WERI-Rb-1 (cell line): Measurements from ENCODE around the gene FZD2.

ENCODE experiments used
- DNase-seq: peaks from one replicate; pipeline ENCODE4 v3.0.0-alpha.2; 2020
- H3K27ac ChIP-seq: fragments of 250-450 bp; sonication (Bioruptor Pico); 2 replicates; pipeline ENCODE4 v1.5.1; 2020; ENCODE audit warnings: mild to moderate bottlenecking, moderate library complexity
- H3K27me3 ChIP-seq: fragments of 250-450 bp; sonication (Bioruptor Pico); 2 replicates; pipeline ENCODE4 v1.5.1; 2021; ENCODE audit warnings: mild to moderate bottlenecking, low read depth, moderate library complexity; ENCODE audit not compliant: insufficient read depth, severe bottlenecking
- H3K36me3 ChIP-seq: fragments of 250-450 bp; sonication (Bioruptor Pico); 2 replicates; pipeline ENCODE4 v1.5.1; 2020; ENCODE audit warnings: mild to moderate bottlenecking, moderate library complexity
- H3K4me3 ChIP-seq: 2 replicates; pipeline ENCODE4 v1.5.1; 2011; ENCODE audit warnings: low read depth, mild to moderate bottlenecking, control low read depth, low read length
- H3K9me3 ChIP-seq: fragments of 250-450 bp; sonication (Bioruptor Pico); 2 replicates; pipeline ENCODE4 v1.5.1; 2021; ENCODE audit warnings: mild to moderate bottlenecking, moderate library complexity; ENCODE audit not compliant: severe bottlenecking
- CTCF ChIP-seq: IDR thresholded peaks from 2 replicates; pipeline ENCODE4 v1.5.1; 2011; ENCODE audit warnings: low read depth, mild to moderate bottlenecking, control low read depth, inconsistent platforms, low read length

The FZD2 gene

GRCh38 chr17:44558334-44558709 is 1.0 kb downstream of the FZD2 start:
- no peak overlapping the region for H3K27ac ChIP-seq
- TF ChIP-seq CTCF = no peak

GRCh38 chr17:44558710-44559633 is 1.7 kb downstream of the FZD2 start:
- no peak for TF ChIP-seq CTCF
- no peaks in the 10 kb centered on the region for H3K9me3 ChIP-seq
- H3K36me3 ChIP-seq = peaks cover 3% of the 10 kb centered on the region; the same call in 1 of the 2 replicates
- DNase-seq = no peak
- no peaks in the 10 kb centered on the region for H3K27me3 ChIP-seq
- H3K27ac ChIP-seq = no peak overlapping the region
- no peak overlapping the region for H3K4me3 ChIP-seq

More at GRCh38 chr17:44558334-44558709, 1.0 kb downstream of the FZD2 start:
- Histone ChIP-seq H3K4me3 (no peak overlapping the region), H3K9me3 (no peaks in the 10 kb centered on the region), H3K27me3 (no peaks in the 10 kb centered on the region), H3K36me3 (peaks cover 3% of the 10 kb centered on the region; the same call in 1 of the 2 replicates)
- DNase-seq = no peak

- peaks cover 5% of the 10 kb centered on the region for H3K9me3 ChIP-seq
- no peak for DNase-seq
- no peak overlapping the region for H3K4me3 ChIP-seq
- H3K27me3 ChIP-seq = no peaks in the 10 kb centered on the region
- H3K36me3 ChIP-seq = peaks cover 3% of the 10 kb centered on the region; the same call in 1 of the 2 replicates
- no peak for TF ChIP-seq CTCF
- no peak overlapping the region for H3K27ac ChIP-seq
These were observed 2.6 kb downstream of the FZD2 start for GRCh38 chr17:44559634-44560554.

GRCh38 chr17:44561237-44561623 is 3.9 kb downstream of the FZD2 start:
- Histone ChIP-seq H3K27me3 (no peaks in the 10 kb centered on the region), H3K27ac (no peak overlapping the region), H3K9me3 (peaks cover 18% of the 10 kb centered on the region), H3K4me3 (no peak overlapping the region), H3K36me3 (peaks cover 3% of the 10 kb centered on the region; the same call in 1 of the 2 replicates)
- TF ChIP-seq CTCF = no peak
- DNase-seq = no peak

GRCh38 chr17:44564429-44564828 is 7.1 kb downstream of the FZD2 start:
- H3K27ac ChIP-seq = no peak overlapping the region
- H3K36me3 ChIP-seq = no peaks in the 10 kb centered on the region
- no peak overlapping the region for H3K4me3 ChIP-seq
- DNase-seq = no peak
- no peaks in the 10 kb centered on the region for H3K27me3 ChIP-seq
- peaks cover 23% of the 10 kb centered on the region for H3K9me3 ChIP-seq
- no peak for TF ChIP-seq CTCF
